Measurements from ENCODE around the gene CCDC40.

- TF ChIP-seq CTCF (IDR thresholded peaks at IDR 0.05), result no peak
- TF ChIP-seq POLR2A (IDR thresholded peaks at IDR 0.05), result no peak
- no peak for TF ChIP-seq EP300 (IDR thresholded peaks at IDR 0.05)
- no peak for TF ChIP-seq POLR2AphosphoS5 (IDR thresholded peaks at IDR 0.05)
Measured at GRCh38 chr17:80012765-80013741, 23.4 kb upstream of the CCDC40 start.

Data from stomach (tissue), 4 donors.